Measurements from ENCODE around the gene MEIS3.
"Not testable (repeated sequence)": the region's sequence is repeated elsewhere in the genome, so short reads cannot be mapped to it uniquely, and the experiment has no call there.

MEIS3 gene

GRCh38 chr19:47384533-47384932, 34.8 kb downstream of the MEIS3 start:
- not testable (repeated sequence) for DNase-seq (ENCODE audit: low spot score)

GRCh38 chr19:47383890-47384289, 35.4 kb downstream of the MEIS3 start:
- not testable (repeated sequence) for DNase-seq (ENCODE audit: low spot score)

GRCh38 chr19:47381653-47382279, 37.6 kb downstream of the MEIS3 start:
- no peak for DNase-seq (ENCODE audit: low spot score)

GRCh38 chr19:47381121-47381520, 38.2 kb downstream of the MEIS3 start:
- DNase-seq (ENCODE audit: low spot score) = no peak

- no peak for DNase-seq (ENCODE audit: low spot score)
Measured at GRCh38 chr19:47380559-47380958, 38.8 kb downstream of the MEIS3 start.

DNA sequence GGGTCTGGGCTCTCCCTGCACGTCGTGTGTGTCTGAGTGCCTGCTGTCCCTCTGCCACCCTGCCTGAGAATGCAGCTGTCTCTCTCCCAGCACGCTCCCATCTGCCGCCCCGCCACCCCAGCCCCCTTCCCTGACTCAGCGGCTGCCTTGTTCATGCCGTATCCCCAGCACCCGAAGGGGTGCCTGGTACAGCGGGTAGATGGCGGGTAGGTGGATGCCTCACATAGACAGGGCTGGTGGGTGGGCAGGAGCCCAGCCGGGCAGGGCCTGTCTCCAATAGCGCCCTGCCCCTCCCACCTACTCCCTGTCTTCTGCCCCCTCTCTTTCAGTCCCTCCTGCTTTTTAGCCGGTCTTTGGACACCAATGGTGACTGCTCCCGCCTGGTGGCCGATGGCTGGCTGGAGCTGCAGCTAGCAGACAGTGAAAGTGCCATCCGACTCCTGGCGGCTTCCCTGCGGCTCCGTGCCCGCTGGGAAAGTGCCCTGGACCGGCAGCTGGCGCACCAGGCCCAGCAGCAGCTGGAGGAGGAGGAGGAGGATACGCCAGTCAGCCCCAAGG, 39.9 kb downstream of the MEIS3 start:
- DNase-seq (ENCODE audit: low spot score) = peak; percentile 52

DNA sequence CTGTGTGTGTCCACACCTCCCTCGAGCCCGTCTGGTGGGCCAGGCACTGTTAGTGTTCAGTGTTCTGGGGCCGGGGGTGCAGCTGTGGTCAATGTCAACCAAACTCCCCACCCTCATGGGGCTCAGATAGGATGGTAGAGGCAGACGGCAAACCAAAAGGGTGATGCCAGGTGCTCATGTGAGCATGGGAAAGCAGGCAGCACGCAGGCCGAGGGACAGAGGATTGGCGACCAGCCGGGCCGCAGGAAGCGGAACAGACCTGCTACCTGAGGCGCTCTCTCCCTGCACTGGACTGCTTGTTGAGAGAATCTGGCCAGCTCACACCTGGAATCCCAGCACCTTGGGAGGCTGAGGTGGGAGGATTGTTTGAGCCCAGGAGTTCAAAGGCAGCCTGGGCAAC, 41.1 kb downstream of the MEIS3 start:
- no peak for DNase-seq (ENCODE audit: low spot score)

DNA sequence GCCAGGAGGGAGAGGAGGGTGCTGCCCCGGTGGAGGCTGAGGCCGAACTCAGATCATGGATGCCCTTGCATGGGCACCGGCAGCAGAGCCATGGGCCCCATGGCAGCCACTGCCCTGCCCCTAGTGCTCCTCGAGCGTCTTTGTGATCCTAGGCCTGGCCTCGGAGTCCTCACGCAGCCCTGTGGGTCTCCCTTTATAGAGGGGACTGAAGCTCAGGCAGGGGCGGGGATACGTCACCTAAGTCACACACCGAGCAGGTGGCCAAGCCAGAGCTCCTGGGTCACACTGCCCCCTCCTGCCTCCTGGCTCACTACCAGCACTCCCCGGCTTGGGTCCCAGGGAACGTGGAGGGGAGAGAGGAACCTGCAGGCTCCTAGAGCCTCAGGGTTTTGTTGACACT, 41.5 kb downstream of the MEIS3 start:
- DNase-seq (ENCODE audit: low spot score) = no peak

GRCh38 chr19:47377208-47377701, 42.1 kb downstream of the MEIS3 start:
- no peak for DNase-seq (ENCODE audit: low spot score)

DNA sequence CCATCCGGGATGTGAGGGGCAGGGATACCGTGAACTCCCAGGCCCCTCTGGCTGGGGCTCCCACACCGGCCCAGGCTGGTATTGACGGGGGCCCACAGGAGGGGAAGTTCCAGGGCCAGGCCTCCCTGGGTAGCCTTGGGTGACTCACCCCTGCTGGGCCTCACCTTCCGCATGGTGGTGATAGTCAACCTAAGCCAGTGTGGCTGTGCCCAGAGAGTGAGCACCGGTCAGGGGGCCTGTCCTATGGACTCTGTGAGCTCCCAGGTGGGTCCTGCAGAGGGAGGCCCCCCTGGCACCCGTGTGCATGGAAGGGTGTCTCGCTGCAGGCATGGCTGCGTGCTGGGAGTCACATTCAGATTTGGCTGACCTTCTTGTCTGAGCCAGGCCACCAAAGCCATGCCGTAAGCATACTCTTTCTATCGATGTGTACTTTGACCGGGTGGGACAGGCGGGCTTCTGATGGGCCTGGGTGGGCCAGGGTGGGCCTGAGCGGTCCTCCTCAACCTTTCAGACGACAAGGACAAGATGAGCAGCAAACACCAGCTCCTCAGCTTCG, 42.7 kb downstream of the MEIS3 start:
- no peak for DNase-seq (ENCODE audit: low spot score)

DNA sequence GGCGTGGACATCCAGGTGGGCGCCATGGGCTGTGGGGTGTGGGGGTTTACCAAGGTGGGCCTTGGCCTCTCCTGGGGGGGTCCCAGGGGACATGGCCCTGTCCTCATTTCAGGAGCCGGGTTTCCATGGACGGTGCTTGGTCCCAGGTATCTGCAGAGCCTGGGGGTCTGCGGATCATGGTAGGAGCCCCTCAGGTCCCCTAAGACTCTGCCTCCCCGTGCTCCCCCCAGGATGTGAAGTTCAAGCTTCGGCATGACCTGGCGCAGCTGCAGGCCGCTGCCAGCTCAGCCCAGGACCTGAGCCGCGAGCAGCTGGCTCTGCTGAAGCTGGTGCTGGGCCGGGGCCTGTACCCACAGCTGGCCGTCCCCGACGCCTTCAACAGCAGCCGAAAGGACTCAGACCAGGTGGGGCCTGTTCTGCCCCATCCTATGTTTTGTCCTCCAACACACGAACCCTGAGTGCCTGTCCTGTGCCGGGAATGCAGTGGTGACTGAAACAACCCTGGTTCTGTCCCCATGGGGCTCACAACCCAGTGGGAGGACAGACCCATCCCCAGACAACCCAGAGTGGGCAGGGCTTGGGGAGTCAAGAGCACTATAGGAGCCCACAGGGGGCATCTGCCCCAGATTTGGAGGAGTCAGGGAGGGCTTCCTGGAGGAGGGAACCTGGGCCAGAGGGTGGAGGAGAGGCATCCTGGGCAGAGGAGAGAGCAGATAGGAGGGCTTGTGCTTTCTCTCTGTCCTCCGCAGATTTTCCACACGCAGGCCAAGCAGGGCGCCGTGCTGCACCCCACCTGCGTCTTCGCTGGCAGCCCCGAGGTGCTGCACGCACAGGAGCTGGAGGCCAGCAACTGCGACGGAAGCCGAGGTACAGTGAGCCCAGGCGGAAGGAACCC, 43.4 kb downstream of the MEIS3 start:
- no peak for DNase-seq (ENCODE audit: low spot score)

DNA sequence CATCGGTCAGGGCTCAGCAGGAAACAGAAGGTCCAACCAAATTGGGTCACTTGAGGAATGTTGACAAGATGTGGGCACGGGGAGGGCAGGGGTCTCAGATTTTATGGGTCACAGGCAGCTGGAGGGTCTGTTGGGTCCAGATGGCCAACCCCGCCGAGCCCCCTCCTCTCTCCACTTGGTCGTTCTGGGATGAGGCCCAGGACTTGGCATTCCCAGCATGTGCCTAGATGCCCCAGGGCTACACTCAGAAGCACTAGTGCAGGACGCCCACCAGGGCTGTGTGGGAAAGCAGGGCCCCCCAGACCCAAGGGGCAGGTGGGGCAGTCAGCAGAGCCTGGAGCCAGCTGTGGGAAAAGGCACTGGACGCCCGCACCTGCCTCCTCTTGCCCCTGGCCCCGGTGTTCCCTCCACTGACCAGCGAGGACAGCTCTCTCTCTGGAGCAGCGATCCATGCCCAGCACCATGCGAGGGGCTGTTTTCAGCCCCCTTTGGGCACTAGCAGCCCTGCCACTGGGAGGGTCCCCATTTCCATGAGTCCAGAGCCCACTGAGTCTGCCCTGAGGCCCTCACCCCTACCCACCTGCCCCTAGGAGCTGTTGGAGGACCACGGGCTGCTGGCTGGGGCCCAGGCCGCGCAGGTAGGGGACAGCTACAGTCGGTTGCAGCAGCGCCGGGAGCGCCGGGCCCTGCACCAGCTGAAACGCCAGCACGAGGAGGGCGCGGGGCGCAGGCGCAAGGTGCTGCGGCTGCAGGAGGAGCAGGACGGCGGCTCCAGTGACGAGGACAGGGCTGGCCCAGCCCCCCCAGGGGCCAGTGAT, 44.2 kb downstream of the MEIS3 start:
- DNase-seq (ENCODE audit: low spot score) = no peak

DNA sequence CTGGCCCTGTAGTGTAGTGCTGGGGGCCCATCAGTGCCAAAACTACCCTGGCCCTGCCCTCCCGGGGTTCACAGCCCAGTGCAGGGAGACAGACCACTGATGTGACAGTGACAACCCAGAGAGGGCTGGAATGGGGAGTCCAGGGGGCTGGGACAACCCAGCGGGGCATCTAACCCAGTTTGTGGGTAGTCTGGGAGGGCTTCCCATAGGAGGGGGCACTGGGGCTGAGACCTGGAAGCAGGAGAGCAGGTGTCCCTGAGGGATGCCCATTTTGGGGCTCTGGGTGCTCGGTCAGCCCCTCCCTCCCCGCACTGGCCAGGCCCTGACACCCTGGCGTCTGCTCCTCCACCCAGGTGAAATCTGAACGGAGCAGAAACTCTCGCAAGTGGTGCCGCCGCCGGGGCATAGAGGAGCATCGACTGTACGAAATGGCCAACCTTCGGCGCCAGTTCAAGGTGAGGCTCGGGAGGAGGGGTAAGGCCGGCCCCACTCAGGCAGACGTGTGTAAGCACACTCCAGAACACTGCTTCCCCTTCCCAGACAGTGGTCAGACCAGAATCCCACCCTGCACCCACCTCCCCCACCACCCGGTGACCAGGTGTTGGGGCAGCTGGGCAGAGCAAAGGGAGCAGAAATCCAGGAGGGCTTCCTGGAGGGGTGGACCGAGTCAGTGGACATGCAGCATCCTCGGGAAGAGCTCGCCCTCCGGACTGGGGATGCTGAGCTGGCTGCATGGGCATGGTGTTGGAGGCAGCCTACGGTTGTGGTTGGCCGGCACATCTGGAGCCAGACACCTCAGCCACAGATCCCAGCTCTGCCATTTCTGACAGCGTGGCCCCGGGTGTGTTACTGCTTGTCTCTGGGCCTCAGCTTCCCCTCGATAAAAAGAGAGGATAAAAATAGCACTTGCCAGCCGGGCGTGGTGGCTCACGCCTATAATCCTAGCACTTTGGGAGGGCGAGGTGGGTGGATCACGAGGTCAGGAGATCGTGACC, 45.8 kb downstream of the MEIS3 start:
- DNase-seq (ENCODE audit: low spot score) = no peak

DNA sequence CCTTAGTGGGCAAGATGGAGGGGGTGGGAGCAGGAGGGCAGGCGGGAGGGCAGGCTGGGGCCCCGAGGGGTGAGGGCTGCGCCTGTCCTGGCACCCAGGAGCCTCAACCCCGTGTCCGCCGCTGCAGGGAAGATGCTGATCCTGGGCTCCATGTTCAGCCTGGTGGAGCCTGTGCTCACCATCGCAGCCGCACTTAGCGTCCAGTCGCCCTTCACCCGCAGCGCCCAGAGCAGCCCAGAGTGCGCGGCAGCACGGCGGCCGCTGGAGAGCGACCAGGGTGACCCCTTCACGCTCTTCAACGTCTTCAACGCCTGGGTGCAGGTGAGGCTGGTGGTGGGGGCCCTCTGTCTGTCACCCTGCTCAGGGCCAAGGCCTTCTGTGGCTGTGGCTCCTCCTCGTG, 46.7 kb downstream of the MEIS3 start:
- DNase-seq (ENCODE audit: low spot score) = no peak

DNA sequence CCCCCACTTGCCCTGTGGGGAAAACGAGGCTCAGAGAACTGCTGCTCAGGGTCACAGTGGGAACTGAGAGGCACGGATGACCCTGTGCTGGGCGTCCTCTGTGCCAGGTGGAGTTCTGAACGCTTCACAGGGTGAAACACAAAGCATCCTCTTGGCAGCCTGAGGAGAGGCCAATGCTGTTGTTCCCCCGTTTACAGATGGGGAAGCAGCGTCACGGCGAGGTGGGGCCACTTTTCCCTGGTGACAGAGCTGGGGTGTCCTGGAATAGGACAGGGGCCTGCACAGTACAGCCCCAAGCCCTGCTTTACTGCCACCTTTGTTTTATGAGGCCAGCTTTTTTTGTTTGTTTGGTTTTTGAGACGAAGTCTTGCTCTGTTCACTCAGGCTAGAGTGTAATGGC, 48.1 kb downstream of the MEIS3 start:
- DNase-seq (ENCODE audit: low spot score) = no peak

- DNase-seq (ENCODE audit: low spot score) = no peak
Measured at GRCh38 chr19:47370045-47370611, 49.2 kb downstream of the MEIS3 start.

- DNase-seq (ENCODE audit: low spot score) = not testable (repeated sequence)
Measured at GRCh38 chr19:47365455-47365854, 53.9 kb downstream of the MEIS3 start.

- no peak for DNase-seq (ENCODE audit: low spot score)
Measured at GRCh38 chr19:47363758-47364531, 55.4 kb downstream of the MEIS3 start.

DNA sequence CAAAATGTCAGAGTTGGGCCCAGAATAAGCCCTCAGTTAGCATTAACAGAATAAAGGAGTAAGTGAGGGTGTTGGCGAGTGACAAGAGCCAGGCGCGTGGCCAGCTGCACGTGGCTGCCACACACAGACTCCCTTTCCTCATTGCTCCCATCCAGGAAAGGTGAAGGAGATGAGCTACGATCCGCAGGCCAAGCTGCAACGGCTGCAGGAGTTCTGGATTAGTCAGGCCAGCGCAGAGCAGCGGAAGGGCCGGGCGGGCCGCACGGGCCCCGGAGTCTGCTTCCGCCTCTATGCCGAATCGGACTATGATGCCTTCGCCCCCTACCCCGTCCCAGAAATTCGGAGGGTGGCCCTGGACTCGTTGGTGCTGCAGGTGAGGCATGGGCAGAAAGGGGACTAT, 57.0 kb downstream of the MEIS3 start:
- DNase-seq (ENCODE audit: low spot score) = no peak

Measured in pons (tissue), 1 donor.